ENCODE measurements around the gene ZNF488. TPM values are rescaled to one million over a fixed set of nuclear protein-coding genes. Genes with fewer than 3 reads are reported as not detected.

ZNF488 gene
- total and polyA plus RNA-seq, 10 of the 15 experiments (the other 5 are each of a cell fraction or from before 2014, with no cell fraction given) = not detected

DNA sequence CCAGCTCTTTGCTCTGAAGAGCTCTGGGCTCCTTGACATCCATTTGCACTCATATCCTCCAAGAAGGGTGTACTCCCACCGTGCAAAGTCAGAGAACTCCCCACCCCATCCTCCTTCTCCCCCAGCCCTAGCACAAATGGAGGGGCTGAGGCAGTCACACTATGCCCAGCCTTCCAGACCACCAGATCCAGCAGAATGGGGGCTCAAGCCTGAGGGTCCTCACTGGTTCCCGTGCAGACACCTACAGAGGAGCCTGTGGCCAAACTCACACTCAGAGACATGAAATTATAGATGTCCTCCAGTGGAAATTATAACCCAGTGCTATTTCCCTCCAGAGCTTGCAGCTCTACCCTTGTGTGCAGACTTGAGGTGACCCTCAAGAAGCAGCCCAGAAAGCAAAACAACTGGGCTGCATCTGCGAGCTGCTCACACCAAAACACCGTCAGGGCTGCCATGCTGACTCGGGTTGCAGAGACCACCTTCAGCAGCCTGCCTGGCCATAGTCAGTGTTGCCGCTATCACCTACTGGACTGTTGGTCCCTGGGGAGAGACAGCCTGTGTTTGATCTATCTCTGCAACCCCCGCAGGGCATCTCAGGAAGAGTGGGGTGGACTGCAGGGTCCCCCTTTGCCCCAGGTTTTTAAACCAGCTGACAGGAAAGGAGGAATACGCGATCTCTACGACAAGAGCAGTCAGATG, 7.4 kb downstream of the ZNF488 start (continued):
- TF ChIP-seq NR2C2 (IDR thresholded peaks at IDR 0.05; ENCODE audit: borderline replicate concordance, control insufficient read depth, insufficient read length, low read depth) = no peak
- no peak for TF ChIP-seq MEF2A (IDR thresholded peaks at IDR 0.05; ENCODE audit: insufficient read depth, low read depth, low read length)
- TF ChIP-seq, protein P1, sequence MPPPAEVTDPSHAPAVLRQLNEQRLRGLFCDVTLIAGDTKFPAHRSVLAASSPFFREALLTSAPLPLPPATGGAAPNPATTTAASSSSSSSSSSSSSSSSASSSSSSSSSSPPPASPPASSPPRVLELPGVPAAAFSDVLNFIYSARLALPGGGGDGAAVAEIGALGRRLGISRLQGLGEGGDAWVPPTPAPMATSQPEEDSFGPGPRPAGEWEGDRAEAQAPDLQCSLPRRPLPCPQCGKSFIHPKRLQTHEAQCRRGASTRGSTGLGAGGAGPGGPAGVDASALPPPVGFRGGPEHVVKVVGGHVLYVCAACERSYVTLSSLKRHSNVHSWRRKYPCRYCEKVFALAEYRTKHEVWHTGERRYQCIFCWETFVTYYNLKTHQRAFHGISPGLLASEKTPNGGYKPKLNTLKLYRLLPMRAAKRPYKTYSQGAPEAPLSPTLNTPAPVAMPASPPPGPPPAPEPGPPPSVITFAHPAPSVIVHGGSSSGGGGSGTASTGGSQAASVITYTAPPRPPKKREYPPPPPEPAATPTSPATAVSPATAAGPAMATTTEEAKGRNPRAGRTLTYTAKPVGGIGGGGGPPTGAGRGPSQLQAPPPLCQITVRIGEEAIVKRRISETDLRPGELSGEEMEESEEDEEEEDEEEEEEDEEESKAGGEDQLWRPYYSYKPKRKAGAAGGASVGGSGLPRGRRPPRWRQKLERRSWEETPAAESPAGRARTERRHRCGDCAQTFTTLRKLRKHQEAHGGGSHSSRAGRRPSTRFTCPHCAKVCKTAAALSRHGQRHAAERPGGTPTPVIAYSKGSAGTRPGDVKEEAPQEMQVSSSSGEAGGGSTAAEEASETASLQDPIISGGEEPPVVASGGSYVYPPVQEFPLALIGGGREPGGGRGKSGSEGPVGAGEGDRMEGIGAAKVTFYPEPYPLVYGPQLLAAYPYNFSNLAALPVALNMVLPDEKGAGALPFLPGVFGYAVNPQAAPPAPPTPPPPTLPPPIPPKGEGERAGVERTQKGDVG (CRISPR knock-in tag; IDR thresholded peaks at IDR 0.05) = no peak
- no peak for TF ChIP-seq TCF12 (IDR thresholded peaks at IDR 0.05; ENCODE audit: low read depth, low read length)
- TF ChIP-seq, protein P2, sequence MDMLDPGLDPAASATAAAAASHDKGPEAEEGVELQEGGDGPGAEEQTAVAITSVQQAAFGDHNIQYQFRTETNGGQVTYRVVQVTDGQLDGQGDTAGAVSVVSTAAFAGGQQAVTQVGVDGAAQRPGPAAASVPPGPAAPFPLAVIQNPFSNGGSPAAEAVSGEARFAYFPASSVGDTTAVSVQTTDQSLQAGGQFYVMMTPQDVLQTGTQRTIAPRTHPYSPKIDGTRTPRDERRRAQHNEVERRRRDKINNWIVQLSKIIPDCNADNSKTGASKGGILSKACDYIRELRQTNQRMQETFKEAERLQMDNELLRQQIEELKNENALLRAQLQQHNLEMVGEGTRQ (IDR thresholded peaks at IDR 0.05; ENCODE audit: borderline replicate concordance, low read depth, low read length) = no peak
